NT2/D1 (cell line): ENCODE measurements around the gene CLUH.

Experiments
- SUZ12 ChIP-seq: IDR thresholded peaks from 2 replicates; pipeline ENCODE4 v1.6.1; 2011; ENCODE audit not compliant: insufficient read length, insufficient read depth; ENCODE audit errors: extremely low read depth
- YY1 ChIP-seq: IDR thresholded peaks from 2 replicates; pipeline ENCODE4 v1.6.1; 2011; ENCODE audit not compliant: insufficient read length, insufficient read depth

- TF ChIP-seq YY1 (no peak), SUZ12 (no peak)
Measured at GRCh38 chr17:2684549-2684948, 27.0 kb downstream of the CLUH start.
